MCF 10A (cell line): ENCODE measurements around the gene SERPINA10. TPM values are rescaled to one million over a fixed set of nuclear protein-coding genes. Genes with fewer than 3 reads are reported as not detected.

ENCODE experiments used
- BruUV-seq: library from RNA; stranded (reverse); fragments of 400-500 nt; replicated peaks from 2 replicates; lab custom pipeline; 2021; lab: Mats Ljungman, UMichigan
- CTCF ChIA-PET: fragments of 300-600 bp; sonication (Branson Sonifier 250); formaldehyde crosslinking; extraction: SDS; loops from one replicate; lab custom pipeline; 2021; ENCODE audit warnings: antibody characterized with exemption, inconsistent platforms; lab: Yijun Ruan, JAX
- POLR2A ChIA-PET: fragments of 300-600, 350-650 bp; sonication (Branson Sonifier 250); formaldehyde crosslinking; extraction: SDS; loops from one replicate; lab custom pipeline; 2020; ENCODE audit warnings: antibody characterized with exemption, inconsistent platforms; lab: Yijun Ruan, JAX
- DNase-seq: peaks from one replicate; pipeline ENCODE4 v3.0.0-alpha.2; 2018; ENCODE audit not compliant: unreplicated experiment
- H3K27ac Mint-ChIP-seq: one replicate; pipeline ENCODE4 v1.8.0; 2022; ENCODE audit warnings: mild to moderate bottlenecking, low read depth, mixed read lengths; ENCODE audit not compliant: unreplicated experiment
- H3K27me3 Mint-ChIP-seq: one replicate; pipeline ENCODE4 v1.8.0; 2022; ENCODE audit warnings: mixed read lengths; ENCODE audit not compliant: insufficient read depth, unreplicated experiment
- H3K36me3 Mint-ChIP-seq: one replicate; pipeline ENCODE4 v1.8.0; 2022; ENCODE audit warnings: mild to moderate bottlenecking, moderate library complexity, mixed read lengths; ENCODE audit not compliant: insufficient read depth, unreplicated experiment
- H3K4me1 Mint-ChIP-seq: one replicate; pipeline ENCODE4 v1.8.0; 2022; ENCODE audit warnings: mixed read lengths; ENCODE audit not compliant: insufficient read depth, unreplicated experiment
- H3K4me3 Mint-ChIP-seq: one replicate; pipeline ENCODE4 v1.8.0; 2022; ENCODE audit warnings: mild to moderate bottlenecking, moderate library complexity, mixed read lengths; ENCODE audit not compliant: unreplicated experiment
- H3K9me3 Mint-ChIP-seq: one replicate; pipeline ENCODE4 v1.8.0; 2022; ENCODE audit warnings: mixed read lengths; ENCODE audit not compliant: unreplicated experiment
- intact Hi-C: fragments of 100-400 bp; cut with micrococcal nuclease; formaldehyde crosslinking; loops from 2 replicates; pipeline ENCODE4 v1.14.1; 2022
- total RNA-seq: library from RNA; stranded (reverse); gene quantifications from 2 replicates; pipeline ENCODE4 v1.2.3, GENCODE V29; 2022
- TF ChIP-seq, protein P1 (sequence below): fragments of 200-600 bp; IDR thresholded peaks from one replicate; pipeline ENCODE4 v1.8.0; 2022; ENCODE audit warnings: antibody characterized with exemption, mild to moderate bottlenecking; ENCODE audit not compliant: unreplicated experiment

Gene SERPINA10
- total RNA-seq, 1 experiment from 2014 or later: not detected

DNA sequence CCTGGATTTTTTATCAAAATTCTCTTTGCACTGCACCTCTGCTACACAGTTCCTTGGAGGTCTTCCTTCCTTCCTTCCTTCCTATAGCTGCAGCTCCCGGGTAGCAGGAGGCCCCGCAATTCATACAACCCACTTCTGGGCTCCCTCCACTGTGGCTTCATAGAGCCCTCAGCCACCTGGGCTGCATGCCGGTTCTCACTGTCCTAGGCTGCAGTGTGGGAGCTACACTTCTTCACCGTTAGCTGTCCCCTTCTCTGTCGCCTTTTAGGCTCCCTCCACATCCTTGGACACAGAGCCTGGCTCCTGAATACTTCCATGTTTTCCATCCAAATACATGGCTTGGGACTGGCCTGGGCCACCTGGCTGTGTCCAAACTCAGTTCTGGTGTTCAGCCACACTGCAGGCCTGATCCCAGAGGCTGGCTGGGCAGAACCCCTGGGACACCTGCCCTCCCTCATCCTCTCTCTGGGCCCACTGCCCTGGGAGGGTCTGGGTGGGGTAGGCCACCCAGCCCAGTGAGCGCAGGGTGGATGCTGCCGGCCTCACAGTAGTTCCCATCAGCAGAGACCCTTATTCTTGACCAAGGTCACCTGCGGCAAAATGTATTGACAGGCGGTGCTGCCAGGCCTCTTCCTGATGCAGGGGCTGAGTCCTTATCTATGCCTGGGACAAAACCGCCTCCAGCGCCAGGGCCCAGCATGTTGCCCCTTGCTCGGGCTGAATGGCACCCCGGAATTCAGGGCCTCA, 1.7 kb downstream of the SERPINA10 start:
- CTCF ChIA-PET: interaction anchor here (0.8 to 1.0 kb wide), 2 partner anchors 13 to 155 kb away, joined by 3 to 4 read pairs; no protein-coding TSS in a partner anchor
- POLR2A ChIA-PET: no interaction called here
- DNase-seq: no peak
- Mint-ChIP-seq H3K27me3 (no peaks in the 10 kb centered on the region), H3K4me1 (no peaks in the 10 kb centered on the region), H3K4me3 (no peak overlapping the region), H3K27ac (no peak overlapping the region), H3K36me3 (peaks cover 4% of the 10 kb centered on the region), H3K9me3 (no peaks in the 10 kb centered on the region)
- intact Hi-C loops: no loop called here
- TF ChIP-seq, protein P1, sequence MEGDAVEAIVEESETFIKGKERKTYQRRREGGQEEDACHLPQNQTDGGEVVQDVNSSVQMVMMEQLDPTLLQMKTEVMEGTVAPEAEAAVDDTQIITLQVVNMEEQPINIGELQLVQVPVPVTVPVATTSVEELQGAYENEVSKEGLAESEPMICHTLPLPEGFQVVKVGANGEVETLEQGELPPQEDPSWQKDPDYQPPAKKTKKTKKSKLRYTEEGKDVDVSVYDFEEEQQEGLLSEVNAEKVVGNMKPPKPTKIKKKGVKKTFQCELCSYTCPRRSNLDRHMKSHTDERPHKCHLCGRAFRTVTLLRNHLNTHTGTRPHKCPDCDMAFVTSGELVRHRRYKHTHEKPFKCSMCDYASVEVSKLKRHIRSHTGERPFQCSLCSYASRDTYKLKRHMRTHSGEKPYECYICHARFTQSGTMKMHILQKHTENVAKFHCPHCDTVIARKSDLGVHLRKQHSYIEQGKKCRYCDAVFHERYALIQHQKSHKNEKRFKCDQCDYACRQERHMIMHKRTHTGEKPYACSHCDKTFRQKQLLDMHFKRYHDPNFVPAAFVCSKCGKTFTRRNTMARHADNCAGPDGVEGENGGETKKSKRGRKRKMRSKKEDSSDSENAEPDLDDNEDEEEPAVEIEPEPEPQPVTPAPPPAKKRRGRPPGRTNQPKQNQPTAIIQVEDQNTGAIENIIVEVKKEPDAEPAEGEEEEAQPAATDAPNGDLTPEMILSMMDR: no peak
- no TSS peak for BruUV-seq

DNA sequence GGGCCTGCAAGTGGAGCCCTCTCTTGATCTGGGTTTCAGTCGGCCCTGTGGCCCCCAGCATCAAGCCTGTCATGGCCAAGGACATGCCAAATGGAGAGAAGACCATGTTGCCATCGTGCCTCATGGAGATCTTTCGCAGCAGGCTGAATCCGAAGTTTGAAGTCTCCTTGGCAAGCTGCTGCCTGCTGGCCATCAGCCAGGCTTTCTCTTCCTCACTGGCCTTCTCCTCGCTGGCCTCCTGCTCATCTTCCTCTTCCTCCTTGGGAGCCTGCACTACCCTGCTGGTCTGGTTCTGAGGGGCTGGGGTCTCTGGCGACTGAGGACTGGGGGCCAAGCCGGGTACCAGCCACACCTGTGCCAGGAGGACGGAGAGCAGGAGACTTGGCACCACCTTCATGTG, 2.9 kb downstream of the SERPINA10 start:
- ChIA-PET POLR2A (no interaction called here), CTCF (interaction anchor here (0.8 kb wide), 1 partner anchor 14 kb away, joined by 3 read pairs; no protein-coding TSS in a partner anchor)
- H3K4me3 Mint-ChIP-seq: no peak overlapping the region
- H3K27me3 Mint-ChIP-seq: no peaks in the 10 kb centered on the region
- H3K4me1 Mint-ChIP-seq: no peaks in the 10 kb centered on the region
- TF ChIP-seq, protein P1: no peak
- DNase-seq: no peak
- H3K36me3 Mint-ChIP-seq: peaks cover 4% of the 10 kb centered on the region
- intact Hi-C loops: no loop called here
- no peaks in the 10 kb centered on the region for H3K9me3 Mint-ChIP-seq
- H3K27ac Mint-ChIP-seq: no peak overlapping the region
- BruUV-seq: no TSS peak

GRCh38 chr14:94288610-94289465, 4.2 kb downstream of the SERPINA10 start:
- no TSS peak for BruUV-seq
- no peak for DNase-seq
- intact Hi-C loops: no loop called here
- TF ChIP-seq, protein P1: no peak
- POLR2A ChIA-PET: no interaction called here
- Mint-ChIP-seq H3K27me3 (no peaks in the 10 kb centered on the region), H3K4me3 (no peak overlapping the region), H3K27ac (no peak overlapping the region), H3K4me1 (no peaks in the 10 kb centered on the region), H3K9me3 (no peaks in the 10 kb centered on the region), H3K36me3 (peaks cover 4% of the 10 kb centered on the region)
- CTCF ChIA-PET: interaction anchor here (0.6 kb wide), 2 partner anchors 10 to 127 kb away, joined by 3 to 4 read pairs; no protein-coding TSS in a partner anchor

DNA sequence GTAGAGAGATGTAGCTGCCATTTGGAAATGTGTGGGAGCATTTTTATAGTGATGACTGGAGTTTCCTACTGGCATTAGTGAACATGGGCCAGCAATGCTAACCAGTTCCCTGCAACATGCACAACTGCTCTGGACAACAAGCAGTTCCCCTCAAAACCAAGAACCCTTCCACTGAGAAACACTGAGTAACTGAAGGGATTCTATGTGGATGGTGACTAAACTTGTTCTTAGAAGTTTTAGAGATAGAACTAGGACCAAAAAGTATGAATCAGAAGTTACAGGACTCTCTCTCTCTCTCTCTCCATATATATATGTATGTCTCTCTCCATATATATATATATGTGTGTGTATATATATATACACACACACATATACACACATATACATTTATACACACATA, 7.9 kb downstream of the SERPINA10 start:
- DNase-seq: no peak
- Mint-ChIP-seq H3K27ac (no peak overlapping the region), H3K27me3 (no peaks in the 10 kb centered on the region), H3K4me1 (no peaks in the 10 kb centered on the region), H3K4me3 (no peak overlapping the region), H3K36me3 (no peaks in the 10 kb centered on the region), H3K9me3 (no peaks in the 10 kb centered on the region)
- ChIA-PET CTCF (no interaction called here), POLR2A (no interaction called here)
- intact Hi-C loops: no loop called here
- no TSS peak for BruUV-seq
- TF ChIP-seq, protein P1: no peak
